Stimulated activated CD8-positive, alpha-beta memory T cell treated with anti-CD3 and anti-CD28 coated beads, Interleukin-7, amount 100 ng/mL, for 1 hour (primary cell): Measurements from ENCODE around the gene ENTPD2.
A peak's percentile ranks its signal among the peaks of the same experiment; 100 is the strongest.

ENCODE experiments used
- DNase-seq, 2 donors: peaks; one replicate each; pipeline ENCODE4 v3.0.0-alpha.2; 2020; ENCODE audit warnings: low read depth in 2 of 2

ENTPD2 gene

DNA sequence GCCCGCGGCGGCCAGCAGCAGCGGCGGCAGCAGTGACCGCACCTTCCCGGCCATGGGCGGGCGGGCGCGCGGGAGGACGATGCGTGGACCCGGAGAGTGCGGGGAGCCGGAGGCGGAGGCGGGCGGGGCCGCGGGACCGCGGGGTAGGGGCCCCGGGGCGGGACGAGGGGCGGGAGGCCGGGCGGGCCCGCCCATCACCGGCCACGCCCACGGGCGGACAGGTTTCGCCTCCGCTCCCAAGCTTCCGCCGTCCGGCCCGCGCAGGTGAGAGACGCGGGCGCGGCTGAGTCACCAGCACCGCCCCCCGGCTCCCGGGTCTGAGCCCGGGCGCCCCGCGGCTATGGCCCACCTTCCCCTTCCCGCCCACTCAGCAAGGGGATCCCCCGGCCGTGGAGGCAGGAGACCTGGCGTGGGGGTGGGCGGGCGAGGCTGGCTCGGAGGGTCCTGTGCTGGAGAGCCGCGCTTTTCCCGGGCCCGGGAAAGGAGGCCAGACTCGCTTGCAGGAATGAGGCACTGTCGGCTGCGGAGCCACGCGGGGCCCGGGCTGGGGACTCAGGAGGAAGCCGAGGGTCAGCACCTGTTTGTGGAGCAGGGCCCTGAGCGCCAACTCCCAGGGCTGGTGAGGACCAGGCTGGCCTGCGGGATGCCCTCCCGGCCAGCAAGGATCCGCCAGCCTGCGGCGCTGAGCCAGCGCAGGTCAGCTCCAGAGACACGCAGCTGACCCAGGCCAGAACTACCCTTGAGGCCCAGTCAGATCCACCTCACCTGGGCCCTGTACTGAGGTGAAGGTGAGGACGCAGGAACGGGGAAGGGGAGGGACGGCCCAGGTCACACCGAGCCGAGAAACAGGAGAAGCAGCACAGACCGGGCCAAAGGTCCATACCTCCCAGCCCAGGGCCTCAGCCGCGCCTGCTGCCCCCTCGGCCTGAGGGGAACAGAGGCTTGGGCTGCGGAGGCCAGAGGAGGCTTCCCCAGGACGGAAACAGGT is at the start of gene ENTPD2:
Gene ENTPD2, minus strand, starts transcription at position 118 of the 988 bp plus-strand sequence. Its CDS starts 64 bp downstream, at position 54.
- DNase-seq, result no peak

DNA sequence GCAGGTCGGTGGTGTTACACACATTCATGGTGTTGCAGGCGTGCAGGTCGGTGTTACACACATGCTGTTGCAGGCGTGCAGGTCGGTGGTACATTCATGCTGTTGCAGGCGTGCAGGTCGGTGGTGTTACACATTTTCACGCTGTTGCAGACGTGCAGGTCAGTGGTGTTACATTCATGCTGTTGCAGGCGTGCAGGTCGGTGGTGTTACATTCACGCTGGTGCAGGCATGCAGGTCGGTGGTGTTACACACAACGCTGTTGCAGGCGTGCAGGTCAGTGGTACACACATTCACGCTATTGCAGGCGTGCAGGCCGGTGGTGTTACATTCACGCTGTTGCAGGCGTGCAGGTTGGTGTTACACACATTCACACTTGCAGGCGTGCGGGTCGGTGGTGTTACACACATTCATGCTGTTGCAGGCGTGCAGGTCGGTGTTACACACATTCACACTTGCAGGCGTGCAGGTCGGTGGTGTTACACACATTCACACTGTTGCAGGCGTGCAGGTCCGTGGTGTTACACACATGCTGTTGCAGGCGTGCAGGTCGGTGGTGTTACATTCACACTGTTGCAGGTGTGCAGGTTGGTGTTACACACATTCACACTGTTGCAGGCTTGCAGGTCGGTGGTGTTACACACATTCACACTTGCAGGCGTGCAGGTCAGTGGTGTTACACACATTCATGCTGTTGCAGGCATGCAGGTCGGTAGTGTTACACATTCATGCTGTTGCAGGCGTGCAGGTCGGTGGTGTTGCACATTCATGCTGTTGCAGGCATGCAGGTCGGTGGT is 49.5 kb upstream of the ENTPD2 start:
- DNase-seq, result no peak

DNA sequence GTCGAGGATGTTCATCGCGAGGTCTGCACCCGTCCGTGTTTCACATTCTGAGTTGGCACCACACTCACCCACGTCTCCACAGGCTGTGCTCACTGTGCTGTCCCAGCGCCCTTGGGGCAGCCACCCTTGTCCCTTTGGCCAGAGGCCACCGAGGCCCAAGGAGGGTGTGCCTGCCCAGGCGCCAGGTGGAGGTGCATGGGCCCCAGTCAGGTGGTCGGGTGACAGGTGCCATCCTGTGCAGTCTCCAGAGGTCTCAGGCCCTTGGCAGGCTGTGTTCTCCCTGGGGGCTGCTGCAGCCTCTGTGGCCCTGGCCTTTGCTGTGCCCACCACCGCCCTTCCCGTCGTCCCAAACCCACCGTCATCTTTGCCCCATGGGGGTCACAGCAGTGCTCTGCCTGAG is 45.4 kb upstream of the ENTPD2 start:
- no peak for DNase-seq

DNA sequence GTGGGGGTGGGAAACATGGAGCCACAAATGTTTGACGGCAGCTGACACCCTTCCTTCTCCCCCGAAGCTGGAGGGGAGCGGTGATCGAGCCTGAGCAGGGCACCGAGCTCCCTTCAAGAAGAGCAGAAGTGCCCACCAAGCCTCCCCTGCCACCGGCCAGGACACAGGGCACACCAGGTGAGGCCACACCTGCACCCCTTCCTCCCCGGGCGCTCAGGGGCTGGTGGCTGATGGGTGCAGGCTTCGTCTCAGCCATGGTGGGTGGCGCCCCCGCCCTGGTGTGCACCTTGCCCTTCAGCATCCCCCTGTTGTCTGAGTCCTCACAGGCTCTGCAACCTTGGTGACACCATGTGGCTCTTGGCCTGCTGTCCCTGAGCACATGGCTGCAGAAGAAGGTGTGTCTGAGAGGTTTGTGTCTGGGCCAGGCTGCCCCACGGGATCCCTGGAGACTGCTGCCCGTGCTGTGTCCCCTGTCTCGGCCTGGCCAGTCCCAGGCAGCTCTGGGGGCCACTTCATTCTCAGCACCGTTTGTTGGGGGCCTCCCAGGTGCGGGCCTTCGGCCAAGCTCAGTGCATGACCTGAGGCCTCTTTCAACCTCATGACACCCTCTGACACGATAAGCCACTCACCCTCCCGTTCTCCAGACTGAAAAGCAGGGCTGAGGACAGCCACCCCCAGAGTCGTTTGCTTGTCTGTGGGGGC is 44.1 kb upstream of the ENTPD2 start:
- no peak for DNase-seq

DNA sequence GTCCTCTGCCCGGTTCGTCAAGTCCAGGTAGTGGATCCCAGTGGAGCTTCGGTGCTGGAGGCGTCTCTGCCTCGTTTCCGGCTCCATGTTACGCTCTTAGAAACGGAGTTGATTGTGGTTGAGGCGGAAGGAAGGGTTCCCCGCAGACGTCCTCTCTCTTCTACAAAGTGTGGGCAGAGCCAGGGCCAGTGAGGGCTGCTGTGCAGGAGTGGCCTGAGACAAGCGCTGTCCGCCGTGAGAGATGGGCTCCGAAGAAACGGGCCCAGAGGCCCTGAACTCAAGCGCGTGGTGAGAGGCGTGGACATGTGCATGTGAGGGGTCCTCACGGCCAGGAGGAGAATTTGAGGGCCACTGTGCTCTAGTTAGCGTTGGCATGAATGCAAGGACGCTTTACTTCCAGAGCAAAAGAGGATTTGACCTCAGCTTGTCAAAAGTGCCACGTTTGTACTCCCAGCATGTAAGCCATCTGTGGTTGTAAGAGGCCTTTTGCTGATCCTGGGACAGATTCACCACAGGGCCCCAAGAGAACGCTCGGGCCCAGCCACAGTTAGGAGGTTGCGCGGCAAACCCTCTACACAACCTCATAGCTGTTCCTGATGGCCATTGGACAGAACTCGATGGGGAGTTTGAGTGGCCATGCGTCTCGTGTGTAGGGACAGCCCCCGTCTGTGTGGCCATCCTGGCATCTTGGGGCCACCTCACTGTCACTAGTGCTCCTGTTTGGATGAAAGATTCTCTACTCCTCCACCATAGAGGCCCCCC is 43.1 kb upstream of the ENTPD2 start:
- no peak for DNase-seq

DNA sequence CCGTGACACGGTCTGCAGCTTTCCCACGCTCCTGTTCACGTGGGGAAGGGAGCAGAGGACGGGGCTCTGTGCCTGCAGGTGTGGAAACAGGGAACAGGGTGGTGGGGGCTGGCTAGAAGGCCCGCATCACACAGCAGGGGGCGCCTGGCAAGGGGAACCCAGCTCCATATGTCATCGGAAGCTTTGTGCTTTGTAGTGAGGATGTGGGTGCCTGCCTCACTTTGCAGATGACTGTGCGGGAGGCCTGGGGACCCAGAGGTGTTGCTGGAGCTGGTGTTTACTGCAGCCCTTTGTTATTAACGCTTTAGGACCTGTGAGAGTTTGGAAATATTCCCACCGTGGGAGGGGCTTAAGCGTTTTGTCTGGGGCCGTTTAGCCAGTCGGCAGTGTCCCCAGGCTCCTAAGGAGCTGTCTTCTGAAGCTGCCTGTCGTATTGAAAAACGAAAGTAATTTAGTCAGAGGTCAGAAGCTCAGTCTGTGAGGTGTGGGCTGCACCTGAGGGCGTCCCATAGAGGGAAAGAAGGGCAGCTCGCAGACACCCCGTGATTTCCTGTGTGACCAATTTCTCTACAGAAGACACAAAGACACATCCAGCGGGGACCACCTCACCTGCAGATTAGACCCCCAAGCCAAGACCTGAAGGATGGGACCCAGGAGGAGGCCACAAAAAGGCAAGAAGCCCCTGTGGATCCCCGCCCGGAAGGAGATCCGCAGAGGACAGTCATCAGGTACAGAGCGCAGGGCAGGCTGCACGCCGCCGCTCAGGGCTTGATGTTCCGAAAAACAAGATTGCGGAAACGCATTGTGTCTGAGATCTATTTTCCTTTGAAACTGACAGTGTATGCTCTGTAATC is 42.0 kb upstream of the ENTPD2 start:
- peak; percentile 59 to 68 for DNase-seq

DNA sequence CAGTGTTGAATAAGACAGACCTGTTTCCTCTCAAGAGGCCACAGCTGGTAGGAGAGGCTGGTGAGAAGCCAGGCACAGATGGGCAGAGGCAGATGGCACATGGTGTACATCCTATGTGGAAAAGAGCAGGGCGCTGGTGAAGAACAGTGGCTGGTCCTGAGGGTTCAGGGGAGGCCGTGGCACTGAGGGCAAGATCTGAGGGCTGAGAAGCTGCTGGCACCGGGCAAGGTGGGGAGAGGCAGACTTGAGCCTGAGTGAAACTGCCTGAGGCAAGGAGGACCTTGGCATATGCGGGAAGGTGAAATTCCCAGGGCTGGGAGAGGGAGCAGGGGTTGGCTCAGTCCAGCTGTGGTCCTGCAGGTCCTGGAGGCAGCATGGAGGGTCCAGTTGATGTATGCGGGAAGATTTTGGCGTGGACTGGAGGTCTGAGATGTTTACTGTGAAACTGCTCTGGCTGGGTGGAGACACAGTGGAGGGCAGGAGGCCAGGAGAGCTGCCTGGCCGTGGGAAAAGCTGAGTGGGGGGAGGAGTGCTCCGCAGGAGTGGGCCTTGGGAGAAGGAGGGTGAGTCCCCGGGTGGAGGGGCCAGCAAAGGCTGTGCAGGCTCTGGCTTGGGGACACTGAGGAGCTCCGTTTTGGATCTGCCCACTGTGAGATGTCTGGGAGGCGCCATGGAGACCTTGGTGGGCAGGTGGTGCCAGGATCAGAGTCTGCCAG is 35.5 kb upstream of the ENTPD2 start:
- no peak for DNase-seq

DNA sequence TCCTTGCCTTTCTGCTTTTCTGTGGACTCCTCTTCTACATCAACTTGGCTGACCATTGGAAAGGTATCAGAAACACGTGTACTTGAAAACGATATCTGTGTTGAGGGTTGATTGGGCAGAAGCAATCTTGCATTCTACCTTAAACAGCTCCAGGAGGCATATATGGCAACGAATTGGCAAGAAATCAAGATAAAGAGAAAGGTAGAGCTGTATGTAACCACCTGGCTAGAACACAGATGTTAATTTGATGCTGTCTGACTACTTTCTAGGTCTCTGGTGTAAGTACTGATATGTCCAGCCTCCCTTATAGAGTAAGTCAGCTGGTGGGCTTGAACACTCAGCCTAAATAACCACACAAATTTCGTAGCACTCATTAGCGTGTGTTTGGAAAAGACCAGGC is 34.3 kb upstream of the ENTPD2 start:
- DNase-seq, result no peak

DNA sequence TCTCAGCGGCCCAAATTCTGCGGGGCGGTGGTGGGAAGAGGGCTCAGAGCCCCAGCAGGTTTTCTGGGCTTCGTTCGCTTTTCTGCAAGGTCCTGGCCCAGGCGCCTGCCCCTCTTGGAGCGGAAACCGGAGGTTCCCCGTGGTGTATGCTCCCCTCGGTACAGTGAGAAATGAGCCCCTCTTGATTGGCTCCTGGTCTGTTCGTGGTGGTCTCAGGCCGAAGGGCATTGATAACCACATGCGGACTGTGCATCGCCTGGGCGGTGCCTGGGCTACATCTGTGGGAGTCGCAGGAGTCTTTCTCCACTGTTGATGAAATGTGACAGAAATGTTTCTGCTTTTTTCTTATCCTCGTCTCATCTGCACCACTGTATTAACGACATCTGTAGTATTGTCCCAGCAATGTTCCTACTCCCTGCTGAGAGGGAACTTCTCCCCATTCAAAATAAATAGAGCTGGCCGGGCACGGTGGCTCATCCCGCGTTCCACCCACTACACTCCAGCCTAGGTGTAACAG is 33.6 kb upstream of the ENTPD2 start:
- DNase-seq, result no peak

DNA sequence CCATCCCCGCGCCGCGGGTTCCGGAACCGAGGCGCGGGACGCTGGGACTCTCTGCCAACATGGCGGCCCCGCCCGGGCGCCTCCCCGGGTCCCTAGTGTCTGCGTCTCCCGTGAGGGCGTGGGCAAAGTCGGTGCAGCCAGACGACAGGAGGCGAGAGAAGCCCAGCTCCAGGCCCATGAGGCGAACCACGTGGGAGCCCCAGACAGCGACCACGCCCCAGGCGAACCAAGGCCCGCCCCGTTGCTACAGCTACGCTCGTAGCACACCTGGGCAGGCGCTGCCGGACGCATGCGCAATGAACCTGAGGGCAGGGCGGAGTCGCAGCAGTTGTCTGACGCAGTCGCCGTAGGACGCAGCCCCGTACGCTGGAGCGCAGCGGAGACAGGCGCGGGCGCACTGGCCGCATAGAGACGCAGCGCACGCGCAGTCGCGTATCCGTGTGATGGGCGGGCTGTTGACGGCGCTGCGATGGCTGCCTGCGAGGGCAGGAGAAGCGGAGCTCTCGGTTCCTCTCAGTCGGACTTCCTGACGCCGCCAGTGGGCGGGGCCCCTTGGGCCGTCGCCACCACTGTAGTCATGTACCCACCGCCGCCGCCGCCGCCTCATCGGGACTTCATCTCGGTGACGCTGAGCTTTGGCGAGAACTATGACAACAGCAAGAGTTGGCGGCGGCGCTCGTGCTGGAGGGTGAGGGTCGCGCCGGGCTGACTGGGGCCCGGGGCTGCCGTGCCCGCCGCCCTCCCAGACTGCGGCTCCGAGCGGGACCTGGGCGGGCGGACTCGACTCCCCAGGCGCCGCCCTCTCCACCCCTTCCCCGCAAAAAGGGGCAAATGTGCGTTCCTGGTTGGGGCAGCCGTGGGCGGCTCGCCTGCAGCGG is 32.9 kb upstream of the ENTPD2 start, which contains the start of gene MAN1B1:
Gene MAN1B1, plus strand, starts transcription at position 455 of the 878 bp plus-strand sequence. Its CDS starts 15 bp downstream, at position 470.
- peak; percentile 98 for DNase-seq

DNA sequence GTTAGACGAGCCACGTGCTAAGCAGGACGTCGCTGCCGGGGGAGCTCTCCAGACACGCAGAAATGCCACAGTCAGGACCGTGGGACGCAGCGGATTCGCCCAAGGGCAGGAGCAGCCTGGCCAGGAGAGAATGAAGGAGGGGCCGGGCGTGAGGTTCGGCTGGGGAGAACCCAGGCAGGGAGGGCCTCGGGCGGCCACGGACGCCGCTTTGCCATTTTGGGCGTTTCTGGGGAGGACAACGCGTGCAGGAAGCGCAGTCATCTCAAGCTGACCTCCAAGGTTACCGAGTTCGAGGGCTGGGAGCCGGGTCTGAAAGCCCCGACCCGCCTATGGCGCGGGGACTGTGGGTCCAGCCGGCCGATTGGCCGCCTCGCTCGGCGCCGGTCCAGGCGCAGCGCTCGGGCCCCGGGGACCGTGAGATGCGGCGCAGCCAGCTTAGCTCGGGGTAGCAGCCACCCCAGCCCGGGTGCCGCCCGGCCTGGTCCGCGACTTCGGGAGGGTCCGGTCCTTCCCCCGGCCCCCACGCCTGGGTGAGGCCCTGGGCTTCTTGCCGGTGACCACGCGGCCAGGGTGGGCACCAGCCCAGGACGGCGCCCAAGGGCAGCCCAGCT is 32.2 kb upstream of the ENTPD2 start:
- DNase-seq, result no peak

DNA sequence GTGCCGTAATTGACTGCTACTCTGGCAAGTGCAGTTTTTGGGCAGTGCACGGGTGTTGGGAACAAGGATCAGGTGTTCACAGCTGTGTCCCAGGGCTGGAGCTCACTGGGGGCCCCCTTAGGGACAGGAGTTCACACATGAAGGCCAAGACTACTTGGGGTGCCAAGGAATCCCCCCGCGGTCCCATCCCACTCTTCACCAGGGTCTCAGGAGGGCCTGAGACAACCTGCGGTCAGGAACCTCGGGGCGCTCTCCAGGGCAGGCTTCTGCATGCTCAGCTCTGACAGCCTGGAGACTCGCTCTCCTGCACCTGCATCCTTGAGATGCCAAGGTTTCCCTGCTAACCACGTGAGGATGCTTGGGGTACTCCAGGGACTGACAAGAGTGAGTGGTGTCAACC is 30.7 kb upstream of the ENTPD2 start:
- DNase-seq, result no peak

DNA sequence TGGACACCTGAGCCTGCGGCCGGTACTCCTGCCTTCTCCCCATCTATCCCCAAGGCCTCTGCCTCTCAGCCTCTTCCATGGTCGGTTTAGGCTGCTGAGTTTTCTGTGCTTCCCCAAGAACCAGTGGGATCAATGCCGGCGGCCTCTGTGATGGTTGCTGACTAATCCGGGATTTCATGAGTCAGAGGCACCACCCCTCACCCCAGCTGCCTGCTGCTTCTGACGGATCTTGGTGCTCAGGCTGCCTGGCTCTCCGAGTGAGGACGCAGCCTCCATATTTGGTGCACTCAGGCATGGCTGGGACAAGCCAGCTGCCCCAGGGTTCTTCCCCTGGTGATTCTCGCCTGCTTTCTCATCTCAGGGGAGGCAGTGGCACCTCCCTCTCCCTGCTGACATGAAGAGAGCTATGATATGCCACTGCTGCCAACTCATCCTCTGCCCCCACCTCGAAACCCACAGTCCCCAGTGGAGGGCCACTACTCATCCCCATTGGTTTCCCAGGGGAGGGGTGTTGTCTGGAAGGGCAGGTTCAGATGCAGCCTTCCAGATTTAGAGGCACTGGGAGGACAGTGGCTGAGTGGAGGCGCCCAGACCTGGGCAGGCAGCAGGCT is 29.6 kb upstream of the ENTPD2 start:
- no peak for DNase-seq

DNA sequence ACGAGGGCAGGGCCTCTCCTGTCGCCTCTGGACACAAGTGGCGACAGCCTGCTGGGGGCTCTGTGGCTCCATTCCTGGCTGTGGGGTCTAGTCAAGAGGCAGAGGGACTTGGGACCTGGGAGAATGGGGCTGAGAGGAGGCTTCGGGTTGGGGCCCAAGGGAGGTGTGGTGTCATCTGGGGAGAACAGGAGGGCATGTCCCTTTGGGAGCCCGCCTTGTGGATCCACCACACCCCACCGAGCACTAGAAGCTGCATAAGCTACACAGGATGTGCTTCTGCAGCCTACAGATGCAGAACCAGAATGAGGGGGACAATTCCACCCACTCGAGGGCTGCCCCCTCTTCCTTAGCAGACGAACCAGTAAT is 29.0 kb upstream of the ENTPD2 start:
- no peak for DNase-seq

DNA sequence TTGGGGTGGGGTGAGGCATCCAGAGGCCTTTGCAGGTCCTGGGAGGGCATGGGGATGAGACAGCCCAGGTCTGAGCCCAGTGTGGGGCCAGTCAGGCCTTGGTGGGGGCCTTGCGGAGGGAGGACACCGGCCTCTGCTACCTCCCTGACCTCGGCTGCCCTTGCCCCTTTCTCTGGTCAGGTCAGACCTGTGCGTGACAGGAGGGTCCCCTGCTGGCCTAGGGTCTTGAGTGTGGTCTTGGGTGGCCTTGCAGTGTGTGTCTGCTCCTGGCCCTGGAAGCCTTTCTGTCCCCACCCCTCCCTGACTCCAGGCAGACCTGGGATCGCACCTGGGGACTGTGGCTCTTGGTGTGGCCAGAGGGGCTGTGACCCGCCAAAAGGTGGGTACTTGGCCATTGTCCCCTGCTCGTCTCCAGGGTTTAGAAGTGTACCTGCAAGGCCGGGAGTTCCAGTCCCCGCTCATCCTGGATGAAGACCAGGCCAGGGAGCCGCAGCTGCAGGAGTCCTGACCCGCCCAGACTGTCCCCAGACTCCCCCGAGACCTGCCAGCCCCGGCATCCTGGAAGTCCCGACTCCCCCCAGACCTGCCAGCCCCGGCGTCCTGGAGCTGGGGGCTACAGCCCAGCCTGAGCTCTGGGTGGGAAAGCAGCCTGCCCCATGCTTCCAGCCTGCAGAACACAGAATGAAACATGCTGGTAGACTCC is 28.5 kb upstream of the ENTPD2 start:
- no peak for DNase-seq

DNA sequence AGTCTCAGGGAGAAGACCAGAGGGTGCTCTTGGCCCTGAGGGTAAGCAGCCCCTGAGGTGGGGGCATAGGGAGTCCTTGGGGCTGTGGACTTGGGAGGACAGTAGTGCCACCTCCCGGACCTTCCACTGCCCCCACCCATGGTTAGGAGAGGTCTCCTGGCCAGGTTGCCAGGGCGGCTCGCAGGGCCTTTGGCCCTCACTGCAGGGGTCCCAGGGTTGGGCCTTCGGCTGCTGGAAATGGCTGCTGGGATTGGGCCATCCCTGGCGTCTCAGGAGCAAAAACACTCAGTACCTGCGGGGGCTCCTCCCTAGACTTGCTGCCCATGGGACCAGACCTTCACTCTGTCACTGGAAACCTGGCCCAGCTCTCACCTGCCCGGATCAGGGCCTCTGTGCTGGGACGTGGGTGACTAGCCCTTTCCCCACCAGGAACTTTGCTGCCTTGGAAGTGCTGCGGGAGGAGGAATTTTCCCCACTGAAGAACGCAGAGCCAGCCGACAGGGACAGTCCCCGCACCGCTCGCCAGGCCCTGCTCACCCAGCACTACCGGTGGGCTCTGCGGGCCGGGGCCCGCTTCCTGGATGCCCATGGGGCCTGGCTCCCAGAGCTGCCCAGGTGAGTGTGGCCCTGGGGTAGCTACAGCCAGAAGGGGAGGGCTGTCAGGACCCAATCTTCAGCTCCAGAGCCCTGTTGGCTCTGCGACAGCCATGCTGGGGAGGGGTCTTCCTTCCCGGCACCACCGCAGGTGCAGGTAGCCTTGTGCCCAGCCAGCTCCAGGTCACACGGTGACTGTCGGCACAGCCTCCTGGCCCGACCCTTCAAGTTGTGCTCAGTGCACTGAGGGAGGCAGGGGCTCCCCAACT is 26.6 kb upstream of the ENTPD2 start:
- DNase-seq, result no peak
